Frontal cortex (tissue), 4 donors: ENCODE results near the gene ATF3. TPM values are rescaled to one million over a fixed set of nuclear protein-coding genes. Genes with fewer than 3 reads are reported as not detected.

Experiments
- DNase-seq, 2 donors: peaks; one replicate each; pipeline ENCODE4 v3.0.0; 2012; ENCODE audit warnings: low spot score in 2 of 2
- FAIRE-seq: peaks from 2 replicates; lab custom pipeline; 2012; peaks lifted over from hg19 to GRCh38; lab: Jason Lieb, UNC
- total RNA-seq: library from RNA; depleted of rRNA; stranded (reverse); fragments of >200 nt; gene quantifications from one replicate; pipeline ENCODE4 v1.2.3, GENCODE V29; 2014
- donor health status: control.
- donor health status: control.
- donor health status: control.

ATF3 gene
- total RNA-seq, result 1.6 TPM

DNA sequence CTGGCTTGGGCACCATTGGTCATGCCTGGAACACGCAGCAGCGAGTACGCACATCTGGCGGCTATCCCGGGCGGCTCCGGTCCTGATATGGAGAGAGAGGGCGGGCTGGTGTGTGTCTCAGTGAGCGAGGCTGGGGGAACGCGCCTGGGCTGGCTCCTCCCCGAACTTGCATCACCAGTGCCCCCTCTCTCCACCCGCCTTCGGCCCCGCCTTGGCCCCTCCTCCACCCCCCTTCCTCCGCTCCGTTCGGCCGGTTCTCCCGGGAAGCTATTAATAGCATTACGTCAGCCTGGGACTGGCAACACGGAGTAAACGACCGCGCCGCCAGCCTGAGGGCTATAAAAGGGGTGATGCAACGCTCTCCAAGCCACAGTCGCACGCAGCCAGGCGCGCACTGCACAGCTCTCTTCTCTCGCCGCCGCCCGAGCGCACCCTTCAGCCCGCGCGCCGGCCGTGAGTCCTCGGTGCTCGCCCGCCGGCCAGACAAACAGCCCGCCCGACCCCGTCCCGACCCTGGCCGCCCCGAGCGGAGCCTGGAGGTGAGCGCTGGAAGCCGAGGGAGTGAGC lies at the start of gene ATF3:
Gene ATF3 (plus strand): TSS at position 370 of the 567 bp plus-strand sequence. CDS start 6,261 bp downstream, outside the sequence.
- FAIRE-seq, result no peak
- peak; percentile 97 to 98 for DNase-seq

DNA sequence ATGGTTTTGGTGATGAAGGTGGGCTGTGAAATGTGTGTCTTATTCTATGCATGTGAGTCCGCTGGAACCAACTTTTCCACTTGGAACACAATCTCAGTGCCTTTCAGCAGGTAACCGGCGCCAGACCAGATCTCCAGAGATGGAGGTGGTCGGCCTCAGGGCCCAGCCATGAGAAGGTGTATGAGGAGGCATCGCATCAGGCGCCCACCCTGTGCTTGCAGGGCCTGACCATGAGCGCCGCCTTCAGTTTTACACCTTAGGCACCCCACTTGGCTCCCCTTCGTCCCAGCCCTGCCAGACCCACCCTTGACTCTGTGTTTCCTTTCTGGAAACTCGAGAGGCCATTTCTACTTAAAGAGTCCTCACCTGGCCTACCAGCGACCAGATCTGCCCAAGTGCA lies 48.6 kb upstream of the ATF3 start:
- DNase-seq (no peak), FAIRE-seq (no peak)

- DNase-seq (no peak), FAIRE-seq (no peak)
Measured at GRCh38 chr1:212560933-212561460, 47.6 kb upstream of the ATF3 start.

DNA sequence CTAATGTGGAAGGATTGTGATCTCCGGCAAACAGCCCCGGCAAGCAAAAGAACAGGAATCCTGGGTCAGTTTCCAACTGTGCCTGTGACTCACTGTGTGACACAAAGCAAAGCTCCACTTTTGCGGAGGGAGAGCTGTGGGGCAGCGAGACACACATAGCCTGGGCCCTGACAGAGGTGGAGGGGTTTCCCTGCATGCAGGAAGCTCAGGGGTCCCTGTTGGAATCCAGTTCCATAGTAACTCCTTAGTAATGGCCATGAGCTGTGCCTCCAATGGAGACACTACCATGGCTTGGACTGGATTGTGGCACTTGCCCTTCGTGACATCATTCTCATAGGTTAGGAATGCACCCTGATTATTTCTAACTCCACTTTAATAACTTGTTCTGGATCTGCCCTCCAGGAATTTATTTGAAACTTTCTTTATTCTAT lies 47.0 kb upstream of the ATF3 start:
- FAIRE-seq (no peak), DNase-seq (no peak)

- FAIRE-seq, result no peak
- DNase-seq, result no peak
Measured at GRCh38 chr1:212562771-212563170, 45.8 kb upstream of the ATF3 start.

DNA sequence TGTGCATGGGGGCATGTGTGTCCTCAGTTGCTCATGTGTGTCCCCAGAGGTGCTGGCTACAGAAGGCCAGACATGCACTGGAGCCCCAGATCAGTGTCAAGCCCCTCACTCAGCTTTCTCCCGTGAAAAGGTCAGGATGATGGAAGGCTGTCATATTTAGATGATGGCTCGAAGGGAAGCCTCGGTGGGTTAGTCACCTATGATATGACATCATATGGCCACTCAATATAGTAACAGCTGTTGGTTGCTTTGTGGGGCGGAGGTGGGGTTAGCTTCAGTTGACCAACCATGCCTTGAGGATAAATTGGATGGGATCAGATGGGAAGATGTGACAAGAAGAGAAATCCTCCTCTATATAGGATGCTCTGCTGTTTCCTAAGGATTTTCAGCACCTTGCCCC lies 43.5 kb upstream of the ATF3 start:
- FAIRE-seq (no peak), DNase-seq (no peak)

DNA sequence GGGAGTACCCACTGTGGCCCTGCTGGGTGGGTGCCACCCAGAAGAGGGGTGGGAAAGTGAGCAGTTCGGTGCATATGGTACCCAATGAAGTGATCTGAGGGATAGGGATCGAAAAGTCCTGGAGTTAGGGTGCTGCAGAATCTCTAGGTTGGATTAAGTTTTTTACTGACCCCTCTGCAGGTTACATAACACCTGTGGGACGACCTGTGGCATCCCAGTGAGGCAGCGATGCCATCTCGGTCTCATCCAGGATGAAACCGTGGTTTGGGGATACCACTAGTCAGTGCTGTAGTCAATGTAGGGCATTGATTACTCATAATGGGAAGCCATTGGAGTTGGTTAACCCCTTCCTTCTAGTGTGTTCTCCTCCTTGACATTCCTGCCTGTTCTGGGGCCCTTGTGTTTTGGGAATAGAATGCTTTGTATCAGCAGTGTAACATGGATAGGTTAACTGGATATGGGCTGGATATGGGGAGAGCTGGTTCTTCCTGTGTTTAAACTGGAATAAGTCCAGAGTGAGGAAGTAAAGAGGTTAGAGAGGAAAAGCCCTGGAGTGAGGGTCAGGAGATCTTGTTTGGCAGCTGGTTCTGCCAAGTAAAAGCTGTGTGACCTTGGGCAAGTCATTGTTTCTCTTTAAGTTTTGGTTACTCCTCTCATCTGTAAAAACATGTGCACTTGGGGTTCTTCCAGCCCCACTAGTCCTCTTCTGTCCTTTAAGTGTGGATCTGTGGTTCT lies 42.8 kb upstream of the ATF3 start:
- no peak for DNase-seq
- FAIRE-seq, result no peak

GRCh38 chr1:212566522-212567479 lies 41.8 kb upstream of the ATF3 start:
- DNase-seq (peak; percentile 29 to 68), FAIRE-seq (no peak)

- DNase-seq, result no peak
- no peak for FAIRE-seq
Measured at GRCh38 chr1:212567638-212568037, 40.9 kb upstream of the ATF3 start.

GRCh38 chr1:212568978-212569537 lies 39.5 kb upstream of the ATF3 start:
- no peak for DNase-seq
- no peak for FAIRE-seq

DNA sequence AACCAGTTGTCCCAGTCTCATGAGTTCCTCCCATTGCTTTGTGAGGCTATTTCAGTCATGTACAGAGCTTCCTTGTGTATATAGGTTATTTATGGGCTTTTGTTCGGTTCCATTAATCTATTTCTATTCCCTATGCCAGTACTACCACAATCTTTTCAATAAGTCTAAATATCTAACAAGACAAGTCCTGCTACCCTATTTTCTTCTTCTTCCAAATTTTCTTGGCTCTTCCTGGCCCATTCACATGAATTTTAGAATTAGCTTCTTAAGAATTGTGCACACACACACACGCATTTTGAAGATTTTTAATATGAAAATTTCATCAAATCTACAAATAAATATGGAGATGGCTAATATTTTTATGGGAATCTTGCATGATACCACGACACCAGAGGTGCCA lies 33.8 kb upstream of the ATF3 start:
- DNase-seq (no peak), FAIRE-seq (no peak)

- FAIRE-seq, result no peak
- DNase-seq, result no peak
Measured at GRCh38 chr1:212575333-212575732, 33.2 kb upstream of the ATF3 start.

- DNase-seq (no peak), FAIRE-seq (no peak)
Measured at GRCh38 chr1:212578041-212578440, 30.5 kb upstream of the ATF3 start.

- DNase-seq, result no peak
Measured at GRCh38 chr1:212581034-212581433, 27.5 kb upstream of the ATF3 start.

DNA sequence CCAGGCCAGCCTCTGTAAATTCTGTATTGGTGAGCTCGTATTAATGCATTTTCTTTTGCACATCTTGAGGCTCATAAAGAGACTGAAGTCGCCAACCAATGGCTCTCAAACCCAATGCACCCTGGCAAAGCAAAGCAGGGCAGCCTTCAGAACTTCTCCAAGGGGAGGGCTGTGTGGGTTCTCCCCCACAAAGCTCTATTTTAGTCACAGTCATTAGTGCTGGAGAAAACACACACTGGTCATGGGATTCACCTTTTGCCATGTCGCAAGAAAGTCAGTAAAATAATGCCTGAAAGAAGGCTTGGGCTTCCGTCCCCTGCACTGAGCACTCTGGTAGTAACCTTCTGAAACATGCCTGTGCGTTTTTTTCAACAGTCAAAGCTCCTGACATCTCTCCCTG lies 26.3 kb upstream of the ATF3 start:
- DNase-seq (no peak), FAIRE-seq (no peak)

More at GRCh38 chr1:212581034-212581433, 27.5 kb upstream of the ATF3 start:
- FAIRE-seq, result no peak

DNA sequence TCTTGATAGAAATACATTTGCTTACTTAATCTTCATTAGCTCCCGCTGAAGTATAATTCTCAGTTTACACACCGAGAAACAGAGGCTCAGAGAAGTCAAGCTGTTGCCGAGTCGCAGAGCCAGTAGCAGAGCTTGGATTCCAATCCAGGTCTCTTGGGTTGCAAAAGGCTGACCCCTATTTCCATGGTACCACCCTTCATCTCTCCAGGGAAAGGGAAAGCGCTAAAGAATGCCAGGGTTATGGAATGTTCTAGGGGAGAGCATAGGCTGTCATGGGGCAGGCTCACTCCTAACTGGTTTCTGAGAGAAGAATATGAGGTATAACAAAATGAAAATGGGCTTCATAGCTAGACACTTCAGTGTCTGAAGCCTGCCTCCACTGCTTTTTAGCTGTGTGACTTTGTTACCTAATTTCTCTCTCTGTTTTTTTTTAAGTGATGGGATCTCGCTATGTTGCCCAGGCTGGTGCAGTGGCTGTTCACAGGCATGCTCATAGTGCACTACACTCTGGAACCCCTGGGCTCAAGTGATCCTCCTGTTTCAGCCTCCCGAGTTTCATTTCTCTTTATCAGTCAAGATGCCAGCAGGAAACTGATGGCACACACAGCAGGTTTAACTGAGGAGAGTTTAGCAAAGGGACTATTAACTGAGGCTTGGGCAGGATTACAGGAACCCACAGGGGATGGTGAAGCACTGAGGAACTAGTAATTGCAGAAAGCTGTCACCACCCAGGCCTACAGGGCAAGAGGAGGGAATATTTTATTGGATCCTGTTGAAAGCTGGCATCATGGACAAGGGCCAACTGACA lies 25.5 kb upstream of the ATF3 start:
- no peak for FAIRE-seq
- no peak for DNase-seq

- no peak for DNase-seq
- no peak for FAIRE-seq
Measured at GRCh38 chr1:212583643-212584042, 24.9 kb upstream of the ATF3 start.

- no peak for DNase-seq
- FAIRE-seq, result no peak
Measured at GRCh38 chr1:212584092-212584886, 24.3 kb upstream of the ATF3 start.
